Choroid plexus epithelial cell (primary cell): ENCODE results near the gene TRIM45.

Experiments used
- DNase-seq: peaks from one replicate; pipeline ENCODE4 v3.0.0-alpha.2; 2010; ENCODE audit warnings: low read depth
- H3K4me3 ChIP-seq: 2 replicates; pipeline ENCODE4 v1.5.1; 2011; ENCODE audit warnings: low read depth, mild to moderate bottlenecking, control low read depth, low read length, moderate library complexity
- TF ChIP-seq, protein P1 (sequence below): conservative IDR thresholded peaks from 2 replicates; pipeline ENCODE4 v1.5.1; 2011; ENCODE audit warnings: low read depth, mild to moderate bottlenecking, control low read depth, inconsistent platforms, low read length, moderate library complexity

Gene TRIM45

DNA sequence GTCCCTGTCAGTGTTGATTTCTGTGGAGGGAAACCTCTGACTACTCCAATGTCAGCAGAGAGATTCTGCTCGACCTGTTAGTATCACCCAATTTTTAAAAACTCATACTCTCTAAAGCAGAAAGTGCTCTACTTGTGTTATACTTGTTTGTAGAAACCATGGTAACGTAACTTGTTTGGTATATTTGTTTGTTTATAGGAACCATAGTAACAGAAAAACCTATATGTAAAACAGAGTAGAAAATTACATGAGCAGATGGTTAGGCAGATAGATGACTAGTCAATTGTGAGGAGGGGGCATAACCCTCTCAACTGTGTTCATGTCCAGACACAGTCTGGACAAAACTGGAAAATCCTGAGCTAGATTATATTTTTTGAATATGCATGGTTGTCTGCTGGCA, 6.7 kb downstream of the TRIM45 start:
- no peak for DNase-seq
- TF ChIP-seq, protein P1, sequence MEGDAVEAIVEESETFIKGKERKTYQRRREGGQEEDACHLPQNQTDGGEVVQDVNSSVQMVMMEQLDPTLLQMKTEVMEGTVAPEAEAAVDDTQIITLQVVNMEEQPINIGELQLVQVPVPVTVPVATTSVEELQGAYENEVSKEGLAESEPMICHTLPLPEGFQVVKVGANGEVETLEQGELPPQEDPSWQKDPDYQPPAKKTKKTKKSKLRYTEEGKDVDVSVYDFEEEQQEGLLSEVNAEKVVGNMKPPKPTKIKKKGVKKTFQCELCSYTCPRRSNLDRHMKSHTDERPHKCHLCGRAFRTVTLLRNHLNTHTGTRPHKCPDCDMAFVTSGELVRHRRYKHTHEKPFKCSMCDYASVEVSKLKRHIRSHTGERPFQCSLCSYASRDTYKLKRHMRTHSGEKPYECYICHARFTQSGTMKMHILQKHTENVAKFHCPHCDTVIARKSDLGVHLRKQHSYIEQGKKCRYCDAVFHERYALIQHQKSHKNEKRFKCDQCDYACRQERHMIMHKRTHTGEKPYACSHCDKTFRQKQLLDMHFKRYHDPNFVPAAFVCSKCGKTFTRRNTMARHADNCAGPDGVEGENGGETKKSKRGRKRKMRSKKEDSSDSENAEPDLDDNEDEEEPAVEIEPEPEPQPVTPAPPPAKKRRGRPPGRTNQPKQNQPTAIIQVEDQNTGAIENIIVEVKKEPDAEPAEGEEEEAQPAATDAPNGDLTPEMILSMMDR: no peak

GRCh38 chr1:117113199-117113598, 8.3 kb downstream of the TRIM45 start:
- no peak for DNase-seq
- TF ChIP-seq, protein P1: no peak
- no peak overlapping the region for H3K4me3 ChIP-seq

More for the DNA sequence above, 6.7 kb downstream of the TRIM45 start:
- no peak overlapping the region for H3K4me3 ChIP-seq

GRCh38 chr1:117112047-117112717, 9.4 kb downstream of the TRIM45 start:
- DNase-seq: no peak
- TF ChIP-seq, protein P1: no peak
- no peak overlapping the region for H3K4me3 ChIP-seq

DNA sequence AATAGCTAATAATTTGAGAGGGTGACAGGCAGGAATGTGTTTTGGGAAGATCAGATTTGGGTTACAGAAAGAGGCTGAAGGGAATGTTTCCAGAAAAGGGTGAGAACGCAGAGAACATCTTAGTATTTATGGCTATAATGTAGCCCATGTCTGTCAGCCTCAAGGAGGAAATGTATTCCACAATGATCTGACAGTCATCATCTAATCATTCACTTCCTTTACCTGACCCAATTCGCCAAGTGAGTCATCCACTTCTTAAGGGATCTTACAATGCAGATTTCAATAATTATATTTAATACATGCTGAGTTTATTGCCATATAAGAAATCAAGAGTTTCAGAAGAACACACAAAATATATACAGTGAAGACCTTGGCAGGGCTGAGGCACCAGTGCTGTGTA, 10.8 kb downstream of the TRIM45 start:
- TF ChIP-seq, protein P1: no peak

DNA sequence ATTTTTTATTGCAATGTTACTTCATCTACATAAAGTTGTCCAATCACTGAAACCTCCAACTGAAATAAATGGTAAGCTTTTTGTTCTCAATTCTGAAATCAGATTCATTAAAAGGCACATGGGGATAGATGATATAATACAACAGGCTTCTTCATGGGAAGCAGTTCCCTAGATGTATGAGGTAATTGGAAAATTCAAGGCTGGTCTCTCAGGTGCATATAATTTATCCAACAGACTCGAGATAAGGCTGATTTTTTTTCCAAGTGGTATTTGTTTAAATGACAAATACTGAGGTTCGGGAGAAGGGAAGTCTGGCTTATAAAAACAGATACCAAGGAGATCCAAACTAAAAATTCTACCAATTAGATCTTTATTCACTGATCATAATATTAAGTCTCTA, 14.2 kb downstream of the TRIM45 start:
- TF ChIP-seq, protein P1: no peak
- DNase-seq: no peak

More for the DNA sequence above, 10.8 kb downstream of the TRIM45 start:
- DNase-seq: peak; percentile 31
- H3K4me3 ChIP-seq: no peak overlapping the region

GRCh38 chr1:117106478-117106877, 15.1 kb downstream of the TRIM45 start:
- peak; percentile 30 for DNase-seq
- no peak overlapping the region for H3K4me3 ChIP-seq
- TF ChIP-seq, protein P1: no peak

More for the DNA sequence above, 14.2 kb downstream of the TRIM45 start:
- H3K4me3 ChIP-seq: no peak overlapping the region

- TF ChIP-seq, protein P1: no peak
- DNase-seq: no peak
- H3K4me3 ChIP-seq: no peak overlapping the region
Measured at GRCh38 chr1:117105722-117106121, 15.8 kb downstream of the TRIM45 start.
